Stimulated activated CD8-positive, alpha-beta memory T cell treated with anti-CD3 and anti-CD28 coated beads, Interleukin-4, amount 100 ng/mL, for 48 hours (primary cell): ENCODE measurements around the gene ZNF814.
A peak's percentile ranks its signal among the peaks of the same experiment; 100 is the strongest.
"Not testable (repeated sequence)": the region's sequence is repeated elsewhere in the genome, so short reads cannot be mapped to it uniquely, and the experiment has no call there.

Experiments used
- DNase-seq: peaks from one replicate; pipeline ENCODE4 v3.0.0-alpha.2; 2020

The ZNF814 gene

DNA sequence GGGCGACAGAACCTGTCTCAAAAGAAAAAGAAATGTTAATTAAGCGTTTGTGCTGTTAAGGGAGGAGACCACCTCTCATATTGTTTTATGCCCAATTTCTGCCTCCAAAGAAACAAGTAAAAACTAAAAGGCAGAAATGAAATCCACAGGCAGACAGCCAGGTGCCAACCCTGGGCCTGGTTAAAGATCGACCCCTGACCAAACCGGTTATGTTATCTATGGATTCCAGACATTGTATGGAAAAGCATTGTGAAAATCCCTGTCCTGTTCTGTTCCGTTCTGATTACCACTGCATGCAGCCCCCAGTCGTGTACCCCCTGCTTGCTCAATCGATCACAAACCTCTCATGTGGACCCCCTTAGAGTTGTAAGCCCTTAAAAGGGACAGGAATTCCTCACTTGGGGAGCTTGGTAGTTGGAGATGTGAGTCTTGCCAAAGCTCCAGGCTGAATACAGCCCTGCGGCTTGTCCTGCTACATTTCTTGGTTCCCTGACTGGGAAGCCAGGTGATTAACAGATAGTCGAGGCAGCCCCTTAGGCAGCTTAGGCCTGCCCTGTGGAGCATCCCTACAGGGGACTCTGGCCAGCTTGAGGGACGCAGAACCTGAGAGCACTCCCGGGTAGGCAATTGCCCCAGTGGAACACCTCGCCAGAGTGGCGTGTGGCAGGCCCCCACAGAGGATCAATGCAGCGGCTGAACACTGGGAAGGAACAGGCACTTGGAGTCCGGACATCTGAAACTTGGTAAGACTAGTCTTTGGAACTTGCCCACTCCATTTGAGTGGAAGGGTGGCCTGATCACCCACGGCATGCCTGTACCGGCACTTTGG lies 73.4 kb downstream of the ZNF814 start:
- DNase-seq = no peak

GRCh38 chr19:57814505-57815246 lies 74.2 kb downstream of the ZNF814 start, which contains the start of gene ZNF552:
TSS of gene ZNF552 (minus strand) at chr19:57814913. CDS start at chr19:57814743, 170 bp downstream.
- peak; percentile 77 for DNase-seq

GRCh38 chr19:57813919-57814504 lies 74.8 kb downstream of the ZNF814 start:
- DNase-seq = no peak

DNA sequence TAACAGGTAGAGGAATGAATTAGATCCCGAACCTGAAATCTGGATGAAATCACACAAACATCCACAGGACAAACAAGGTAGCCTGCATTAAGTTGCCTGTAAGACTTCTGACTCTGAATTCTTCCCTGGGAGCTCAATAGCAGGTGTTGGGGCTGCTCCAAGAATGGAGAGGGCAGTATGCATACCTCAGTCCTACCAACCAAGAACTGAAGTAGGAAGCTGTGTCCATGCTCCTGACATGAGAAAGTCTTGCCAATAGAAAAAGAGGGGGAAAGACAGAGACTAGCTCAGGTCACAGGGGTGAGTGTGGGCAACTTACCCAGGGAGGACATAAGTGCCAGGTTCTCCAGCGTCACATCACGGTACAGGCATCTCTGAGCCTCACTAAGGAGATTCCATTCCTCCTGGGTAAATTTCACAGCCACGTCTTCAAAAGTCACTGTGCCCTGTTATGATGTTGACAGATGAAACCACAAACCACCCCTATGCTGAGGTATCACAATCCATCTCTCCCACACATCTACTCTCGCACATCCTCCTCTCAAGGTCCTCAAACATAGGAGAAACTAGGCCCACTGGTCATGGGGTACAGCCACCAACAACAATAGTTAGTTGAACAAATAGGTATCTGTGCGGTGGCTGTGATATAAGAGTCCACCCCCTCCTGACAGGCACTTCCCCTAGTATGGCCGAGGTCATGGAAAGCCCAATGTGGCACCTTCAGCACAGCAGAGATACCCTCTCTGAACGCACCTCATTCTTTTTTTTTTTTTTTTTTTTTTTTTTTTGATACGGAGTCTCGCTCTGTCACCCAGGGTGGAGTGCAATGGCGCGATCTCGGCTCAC lies 75.6 kb downstream of the ZNF814 start:
- not testable (repeated sequence) for DNase-seq

GRCh38 chr19:57812226-57812625 lies 76.6 kb downstream of the ZNF814 start:
- DNase-seq = no peak

- DNase-seq = not testable (repeated sequence)
Measured at GRCh38 chr19:57810410-57811295, 78.2 kb downstream of the ZNF814 start.

- DNase-seq = no peak
Measured at GRCh38 chr19:57807541-57807940, 81.3 kb downstream of the ZNF814 start.

- DNase-seq = no peak
Measured at GRCh38 chr19:57803594-57804325, 85.1 kb downstream of the ZNF814 start.

GRCh38 chr19:57803265-57803593 lies 85.6 kb downstream of the ZNF814 start:
- no peak for DNase-seq

DNA sequence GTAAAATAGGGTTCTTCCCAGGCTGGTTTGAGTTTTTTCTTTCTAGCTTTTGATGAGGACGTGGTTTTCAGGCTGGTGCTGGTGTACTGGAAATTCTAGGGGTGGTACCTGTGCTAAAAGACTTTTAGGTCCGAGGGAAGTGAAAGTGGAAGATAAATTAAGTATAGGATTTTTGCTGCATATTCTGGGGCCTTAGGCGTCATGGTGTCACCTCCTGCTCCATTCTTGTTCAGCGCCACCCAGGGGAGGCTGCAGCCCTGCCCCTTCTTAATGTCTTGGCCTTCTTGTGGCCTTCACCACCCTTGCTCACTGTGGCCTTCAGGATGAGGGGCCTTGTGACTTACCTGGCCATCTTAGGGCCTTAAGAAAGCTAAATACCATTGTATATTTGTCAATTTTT lies 86.6 kb downstream of the ZNF814 start:
- no peak for DNase-seq

DNA sequence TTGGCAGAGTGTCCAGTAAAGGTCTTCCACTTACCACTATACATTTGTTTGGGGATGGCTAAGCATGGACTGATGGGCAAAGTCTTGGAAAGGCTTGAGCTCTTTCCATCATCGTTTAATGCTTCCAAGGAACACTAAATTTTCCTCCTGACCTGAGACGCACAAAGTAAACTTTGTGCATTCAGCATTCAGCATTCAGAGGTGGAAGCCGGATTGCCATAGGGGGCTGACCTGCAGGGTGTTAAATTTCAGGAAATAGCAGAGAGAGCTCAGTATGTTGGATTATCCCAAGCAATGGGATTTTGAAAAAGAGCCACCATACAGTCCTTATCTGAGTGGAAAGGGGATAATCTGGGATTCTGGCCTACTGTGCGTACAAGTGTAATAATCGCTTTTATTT lies 88.1 kb downstream of the ZNF814 start:
- no peak for DNase-seq
